ENCODE data around the gene AKAP13.

- no peak for TF ChIP-seq POLR2A (IDR thresholded peaks at IDR 0.05)
- TF ChIP-seq CTCF (IDR thresholded peaks at IDR 0.05): no peak
These were observed 143.1 kb downstream of the AKAP13 start for GRCh38 chr15:85523530-85523929.
